RWPE2 (cell line): Measurements from ENCODE around the gene NANOG.
"Not testable (repeated sequence)": the region's sequence is repeated elsewhere in the genome, so short reads cannot be mapped to it uniquely, and the experiment has no call there.

Experiments used
- ATAC-seq: fragments of 200-7000 bp; cut with Tn5 transposase; 3 replicates; pipeline ENCODE4 v1.9.1; 2021; ENCODE audit warnings: low read depth
- DNase-seq: peaks from one replicate; pipeline ENCODE4 v3.0.0-alpha.2; 2020; ENCODE audit warnings: low spot score
- H3K27ac ChIP-seq: fragments of 450-650 bp; 2 replicates; pipeline ENCODE4 v1.5.1; 2017; ENCODE audit warnings: mild to moderate bottlenecking; ENCODE audit not compliant: poor library complexity, severe bottlenecking
- H3K27me3 ChIP-seq: fragments of 250-450 bp; sonication (Bioruptor Pico); 2 replicates; pipeline ENCODE4 v1.5.1; 2021; ENCODE audit warnings: mild to moderate bottlenecking, moderate library complexity; ENCODE audit not compliant: insufficient read depth, poor library complexity, severe bottlenecking
- H3K36me3 ChIP-seq: fragments of 250-450 bp; sonication (Bioruptor Pico); 2 replicates; pipeline ENCODE4 v1.5.1; 2020; ENCODE audit warnings: low read depth, mild to moderate bottlenecking, moderate library complexity
- H3K4me1 ChIP-seq: fragments of 250-450 bp; sonication (Bioruptor Pico); 2 replicates; pipeline ENCODE4 v1.5.1; 2021; ENCODE audit warnings: mild to moderate bottlenecking, moderate library complexity; ENCODE audit not compliant: insufficient read depth, poor library complexity, severe bottlenecking
- H3K4me3 ChIP-seq: fragments of 250-450 bp; sonication (Bioruptor Pico); 2 replicates; pipeline ENCODE4 v1.5.1; 2021; ENCODE audit warnings: mild to moderate bottlenecking, moderate library complexity; ENCODE audit not compliant: severe bottlenecking
- H3K9me3 ChIP-seq: fragments of 250-450 bp; sonication (Bioruptor Pico); 2 replicates; pipeline ENCODE4 v1.5.1; 2021; ENCODE audit warnings: mild to moderate bottlenecking, moderate library complexity; ENCODE audit not compliant: severe bottlenecking
- CTCF ChIP-seq: fragments of 450-650 bp; IDR thresholded peaks from one replicate; pipeline ENCODE4 v1.5.1; 2017; ENCODE audit warnings: mild to moderate bottlenecking, moderate library complexity; ENCODE audit not compliant: poor library complexity, severe bottlenecking

NANOG gene

GRCh38 chr12:7788294-7788660 is 925 bp upstream of the NANOG start:
- H3K27ac ChIP-seq = no peak overlapping the region
- H3K9me3 ChIP-seq = no peaks in the 10 kb centered on the region
- no peak for TF ChIP-seq CTCF
- H3K4me1 ChIP-seq = no peaks in the 10 kb centered on the region
- no peak overlapping the region for H3K4me3 ChIP-seq
- H3K36me3 ChIP-seq = no peaks in the 10 kb centered on the region
- H3K27me3 ChIP-seq = no peaks in the 10 kb centered on the region
- no peak for ATAC-seq
- DNase-seq = no peak

GRCh38 chr12:7793211-7793610 is 4.0 kb downstream of the NANOG start:
- no peaks in the 10 kb centered on the region for H3K4me1 ChIP-seq
- ATAC-seq (no peak), DNase-seq (no peak)
- no peak overlapping the region for H3K4me3 ChIP-seq
- no peaks in the 10 kb centered on the region for H3K36me3 ChIP-seq
- H3K27me3 ChIP-seq = no peaks in the 10 kb centered on the region
- H3K27ac ChIP-seq = no peak overlapping the region
- no peak for TF ChIP-seq CTCF
- H3K9me3 ChIP-seq = no peaks in the 10 kb centered on the region

GRCh38 chr12:7797269-7797668 is 8.1 kb downstream of the NANOG start:
- H3K27ac ChIP-seq, H3K9me3 ChIP-seq, H3K4me1 ChIP-seq, ATAC-seq, H3K4me3 ChIP-seq, H3K27me3 ChIP-seq, DNase-seq, H3K36me3 ChIP-seq: not testable (repeated sequence)

- Histone ChIP-seq H3K36me3 (no peaks in the 10 kb centered on the region), H3K27me3 (no peaks in the 10 kb centered on the region), H3K27ac (no peak overlapping the region), H3K9me3 (no peaks in the 10 kb centered on the region), H3K4me3 (no peak overlapping the region), H3K4me1 (no peaks in the 10 kb centered on the region)
- ATAC-seq = no peak
- no peak for TF ChIP-seq CTCF
- no peak for DNase-seq
These were observed 8.6 kb downstream of the NANOG start for GRCh38 chr12:7797698-7798398.

GRCh38 chr12:7798750-7799308 is 9.6 kb downstream of the NANOG start:
- DNase-seq, H3K27me3 ChIP-seq, H3K9me3 ChIP-seq, H3K27ac ChIP-seq, ATAC-seq, H3K4me3 ChIP-seq, H3K4me1 ChIP-seq, H3K36me3 ChIP-seq: not testable (repeated sequence)

- Histone ChIP-seq H3K27me3 (no peaks in the 10 kb centered on the region), H3K4me1 (no peaks in the 10 kb centered on the region)
These were observed 12.3 kb downstream of the NANOG start for GRCh38 chr12:7801460-7801859.

GRCh38 chr12:7806319-7806718 is 17.1 kb downstream of the NANOG start:
- H3K36me3 ChIP-seq, DNase-seq, H3K4me1 ChIP-seq, H3K27ac ChIP-seq, H3K27me3 ChIP-seq, H3K9me3 ChIP-seq, H3K4me3 ChIP-seq, ATAC-seq: not testable (repeated sequence)

More at GRCh38 chr12:7801460-7801859, 12.3 kb downstream of the NANOG start:
- Histone ChIP-seq H3K9me3 (no peaks in the 10 kb centered on the region), H3K4me3 (no peak overlapping the region), H3K36me3 (no peaks in the 10 kb centered on the region), H3K27ac (no peak overlapping the region)
- ATAC-seq (no peak), DNase-seq (no peak)
- no peak for TF ChIP-seq CTCF
